BLaER1 treated with 17β-estradiol and CSF1 and Interleukin-3, amounts not matched to agents 10 nM and 100 nM (cell line): ENCODE results near the gene DCAF11.

Experiments
- H3K27ac ChIP-seq, 11 experiments: shearing (Covaris generic); formaldehyde crosslinking; 2 replicates each; pipeline ENCODE4 v1.8.1; 2022
- H3K27me3 ChIP-seq, 11 experiments: shearing (Covaris generic); formaldehyde crosslinking; 2 replicates each; pipeline ENCODE4 v1.8.1; 2022
- H3K36me3 ChIP-seq, 11 experiments: shearing (Covaris generic); formaldehyde crosslinking; 2 replicates each; pipeline ENCODE4 v1.8.1; 2022
- H3K4me1 ChIP-seq, 10 experiments: shearing (Covaris generic); formaldehyde crosslinking; 2 replicates each; pipeline ENCODE4 v1.8.1; 2022
- H3K4me2 ChIP-seq, 11 experiments: shearing (Covaris generic); formaldehyde crosslinking; 2 replicates each; pipeline ENCODE4 v1.8.1; 2022
- H3K4me3 ChIP-seq, 10 experiments: shearing (Covaris generic); formaldehyde crosslinking; 2 replicates each; pipeline ENCODE4 v1.8.1; 2022
- H3K9ac ChIP-seq, 11 experiments: shearing (Covaris generic); formaldehyde crosslinking; 2 replicates each; pipeline ENCODE4 v1.8.1; 2022
- H3K9me3 ChIP-seq, 11 experiments: shearing (Covaris generic); formaldehyde crosslinking; replicated peaks in 1 of 11; 2 replicates each; pipeline ENCODE4 v1.8.1; 2022
- H4K20me1 ChIP-seq, 11 experiments: shearing (Covaris generic); formaldehyde crosslinking; 2 replicates each; pipeline ENCODE4 v1.8.1; 2022
- Cebpa-rat ChIP-seq, 11 experiments: shearing (Covaris generic); IDR thresholded peaks; 2 replicates each; pipeline ENCODE4 v1.8.1; 2022

DCAF11 gene

DNA sequence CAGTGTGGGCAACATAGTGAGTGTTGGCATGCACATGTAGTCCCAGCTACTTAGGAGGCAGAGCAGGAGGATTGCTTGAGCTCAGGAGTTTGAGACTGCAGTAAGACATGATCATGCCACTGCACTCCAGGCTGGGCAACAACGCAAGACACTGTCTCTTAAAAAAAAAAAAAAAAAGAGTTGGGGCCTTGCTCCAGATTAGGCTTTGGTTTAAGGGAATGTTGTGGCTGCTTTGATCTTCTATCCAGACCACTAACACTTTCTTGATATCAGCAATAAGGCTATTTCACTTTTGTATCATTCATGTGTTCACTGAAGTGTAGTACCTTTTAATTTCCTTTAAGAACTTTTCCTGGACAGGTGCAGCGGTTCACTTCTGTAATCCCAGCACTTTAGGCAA, 13.1 kb downstream of the DCAF11 start:
- Histone ChIP-seq H3K36me3 (peaks cover 12 to 25% (median 22%) of the 10 kb centered on the region in 11 experiments), H4K20me1 (no peaks in the 10 kb centered on the region; a peak in 1 of 22 replicates), H3K4me3 (no peak overlapping the region), H3K27me3 (no peaks in the 10 kb centered on the region), H3K9me3 (no peaks in the 10 kb centered on the region), H3K4me1 (peaks cover 8 to 40% (median 29%) of the 10 kb centered on the region in 10 experiments; a peak in 18 of 20 replicates), H3K27ac (no peak overlapping the region), H3K4me2 (peak overlapping the region in 8 of 11 experiments; percentile 16 to 62 (median 50); a peak in 15 of 22 replicates), H3K9ac (peak overlapping the region in 1 of 11 experiments; percentile 36; a peak in 1 of 22 replicates)
- TF ChIP-seq Cebpa-rat (IDR thresholded peaks at IDR 0.05): no peak

DNA sequence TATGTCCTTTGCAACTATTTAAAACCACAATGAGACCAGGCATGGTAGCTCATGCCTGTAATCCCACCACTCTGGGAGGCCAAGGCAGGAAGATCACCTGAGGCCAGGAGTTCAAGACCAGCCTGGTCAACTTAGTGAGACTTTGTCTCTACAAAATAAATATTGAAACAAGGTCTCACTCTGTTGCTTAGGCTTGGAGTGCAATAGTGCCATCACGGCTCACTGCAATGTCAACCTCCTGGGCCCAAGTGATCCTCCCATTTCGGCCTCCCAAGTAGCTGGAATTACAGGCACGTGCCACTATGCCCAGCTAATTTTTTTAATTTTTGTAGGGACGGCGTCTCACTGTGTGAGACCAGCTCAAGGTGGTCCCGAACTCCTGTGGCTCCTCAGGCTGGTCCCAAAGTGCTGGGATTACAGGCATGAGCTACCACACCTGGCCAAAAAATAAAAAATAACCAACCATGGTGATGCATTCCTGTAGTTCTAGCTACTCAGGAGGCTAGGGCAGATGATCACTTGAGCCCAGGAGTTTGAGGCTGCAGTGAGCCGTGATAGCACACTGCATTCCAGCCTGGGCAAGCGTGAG, 14.9 kb downstream of the DCAF11 start:
- H3K4me2 ChIP-seq: no peak overlapping the region
- no peak overlapping the region for H3K27ac ChIP-seq
- TF ChIP-seq Cebpa-rat (IDR thresholded peaks at IDR 0.05): no peak
- peaks cover 8 to 40% (median 29%) of the 10 kb centered on the region in 10 experiments; a peak in 18 of 20 replicates for H3K4me1 ChIP-seq
- no peak overlapping the region for H3K4me3 ChIP-seq
- H3K36me3 ChIP-seq: peaks cover 0 to 7% (median 4%) of the 10 kb centered on the region in 11 experiments; a peak in 12 of 22 replicates
- H3K27me3 ChIP-seq: no peaks in the 10 kb centered on the region
- no peaks in the 10 kb centered on the region for H3K9me3 ChIP-seq
- no peak overlapping the region for H3K9ac ChIP-seq
- no peaks in the 10 kb centered on the region; a peak in 1 of 22 replicates for H4K20me1 ChIP-seq

- no peaks in the 10 kb centered on the region; a peak in 1 of 22 replicates for H3K36me3 ChIP-seq
- no peak for TF ChIP-seq Cebpa-rat (IDR thresholded peaks at IDR 0.05)
- H4K20me1 ChIP-seq: no peaks in the 10 kb centered on the region; a peak in 1 of 22 replicates
- H3K27ac ChIP-seq: 0 out of 22 replicates have a peak within 1 kb of the TSS, but pooled peaks of 1 of the 11 experiments have one; percentile 14
- no peaks in the 10 kb centered on the region for H3K27me3 ChIP-seq
- no peak within 1 kb of the TSS for H3K4me3 ChIP-seq
- no peaks in the 10 kb centered on the region for H3K9me3 ChIP-seq
- peak within 1 kb of the TSS in 10 of 11 experiments; percentile 12 to 52 (median 28); a peak in 14 of 22 replicates for H3K4me2 ChIP-seq
- peaks cover 11 to 43% (median 31%) of the 10 kb centered on the region in 10 experiments for H3K4me1 ChIP-seq
- H3K9ac ChIP-seq: peak within 1 kb of the TSS in 3 of 11 experiments; percentile 4 to 21 (median 13); a peak in 1 of 22 replicates
Observed at GRCh38 chr14:24130380-24130716, 15.8 kb downstream of the DCAF11 start, which contains the start of gene FITM1. Gene FITM1, plus strand, starts transcription at chr14:24130659. Its CDS starts 905 bp downstream, at chr14:24131564.

DNA sequence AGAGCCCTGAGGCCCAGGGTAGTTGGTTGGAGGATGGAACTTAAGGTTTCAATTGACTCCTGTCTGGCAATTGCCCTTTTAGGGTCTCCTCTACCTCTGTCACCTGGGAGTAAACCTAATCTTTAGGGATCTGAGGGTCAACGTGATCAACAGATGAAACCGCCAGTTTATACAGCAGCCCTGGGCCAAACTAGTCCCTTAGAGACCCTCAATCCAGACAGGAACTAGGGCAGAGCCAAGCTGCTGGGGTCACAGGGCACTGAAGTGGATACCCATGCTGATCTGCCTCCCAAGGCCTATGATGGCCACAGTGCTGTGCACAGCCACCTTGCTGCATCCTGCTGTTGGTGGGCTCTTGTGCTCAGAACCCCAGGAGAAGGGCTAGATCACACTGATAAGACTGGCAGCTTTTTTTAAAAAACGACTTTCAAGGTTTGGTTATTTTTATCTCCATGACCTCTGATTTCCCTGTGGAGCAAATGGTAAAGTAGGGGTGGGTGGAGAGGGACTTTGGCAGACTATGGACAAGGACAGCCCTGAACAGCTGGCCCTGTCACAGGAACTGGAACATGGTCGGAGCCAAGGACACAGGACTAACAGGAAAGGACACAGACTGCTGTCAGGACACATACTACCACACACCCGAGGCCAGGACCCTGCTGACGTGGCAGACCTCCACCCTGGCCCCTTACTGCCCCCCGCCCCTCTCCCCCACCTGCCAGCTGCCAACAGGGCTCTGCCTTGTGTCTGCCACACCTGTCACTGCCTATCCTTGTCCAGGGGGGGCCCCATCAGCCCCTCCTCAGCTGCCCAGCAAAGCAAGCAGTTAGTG, 16.4 kb downstream of the DCAF11 start:
- Histone ChIP-seq H3K4me2 (peak overlapping the region in 10 of 11 experiments; percentile 12 to 52 (median 28); a peak in 14 of 22 replicates), H3K27ac (0 out of 22 replicates have a peak overlapping the region, but pooled peaks of 1 of the 11 experiments have one; percentile 14), H3K9me3 (no peaks in the 10 kb centered on the region), H3K9ac (peak overlapping the region in 3 of 11 experiments; percentile 4 to 21 (median 13); a peak in 1 of 22 replicates), H3K4me1 (peaks cover 14 to 41% (median 30%) of the 10 kb centered on the region in 10 experiments), H3K4me3 (no peak overlapping the region), H3K27me3 (no peaks in the 10 kb centered on the region), H4K20me1 (no peaks in the 10 kb centered on the region; a peak in 1 of 22 replicates), H3K36me3 (no peaks in the 10 kb centered on the region; a peak in 1 of 22 replicates)
- TF ChIP-seq Cebpa-rat (IDR thresholded peaks at IDR 0.05): no peak

GRCh38 chr14:24131549-24131966, 17.0 kb downstream of the DCAF11 start:
- Histone ChIP-seq H3K36me3 (no peaks in the 10 kb centered on the region; a peak in 1 of 22 replicates), H4K20me1 (peaks cover 0 to 4% (median 1%) of the 10 kb centered on the region in 11 experiments; a peak in 6 of 22 replicates), H3K27me3 (no peaks in the 10 kb centered on the region), H3K9me3 (no peaks in the 10 kb centered on the region), H3K4me2 (no peak overlapping the region), H3K27ac (no peak overlapping the region), H3K4me1 (peaks cover 15 to 38% (median 27%) of the 10 kb centered on the region in 10 experiments), H3K4me3 (no peak overlapping the region), H3K9ac (no peak overlapping the region)
- TF ChIP-seq Cebpa-rat (IDR thresholded peaks at IDR 0.05): no peak

- Histone ChIP-seq H3K4me3 (no peak overlapping the region), H3K9ac (no peak overlapping the region), H3K27me3 (no peaks in the 10 kb centered on the region), H3K36me3 (peaks cover 0 to 3% (median 2%) of the 10 kb centered on the region in 11 experiments; a peak in 17 of 22 replicates), H3K9me3 (no peaks in the 10 kb centered on the region), H4K20me1 (peaks cover 0 to 11% (median 8%) of the 10 kb centered on the region in 11 experiments; a peak in 9 of 22 replicates), H3K27ac (no peak overlapping the region), H3K4me2 (no peak overlapping the region), H3K4me1 (peaks cover 21 to 38% (median 31%) of the 10 kb centered on the region in 10 experiments)
- TF ChIP-seq Cebpa-rat (IDR thresholded peaks at IDR 0.05): no peak
Observed at GRCh38 chr14:24132061-24132685, 17.6 kb downstream of the DCAF11 start.

DNA sequence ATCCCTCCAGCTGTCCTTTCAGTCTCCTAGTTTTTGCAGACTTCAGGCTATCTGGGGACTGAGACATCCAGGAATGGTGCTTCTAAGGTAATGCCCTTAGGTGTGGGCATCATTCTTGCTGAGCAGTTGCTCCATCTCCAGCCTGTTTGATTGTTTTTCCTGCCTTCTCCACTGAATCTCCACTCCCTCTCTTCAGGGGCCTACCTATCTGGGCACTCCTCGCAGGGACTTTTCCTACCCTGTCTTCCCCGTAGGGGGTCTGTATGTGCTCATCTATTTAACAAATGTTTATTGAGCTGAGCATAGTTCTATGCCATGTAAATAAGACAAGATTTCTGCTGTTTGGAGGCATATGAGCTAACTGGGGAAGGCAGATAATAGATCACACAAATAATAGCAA, 18.4 kb downstream of the DCAF11 start:
- Histone ChIP-seq H4K20me1 (peaks cover 0 to 19% (median 16%) of the 10 kb centered on the region in 11 experiments; a peak in 15 of 22 replicates), H3K27ac (no peak overlapping the region), H3K9me3 (no peaks in the 10 kb centered on the region), H3K4me2 (no peak overlapping the region), H3K9ac (no peak overlapping the region), H3K36me3 (peaks cover 7 to 12% (median 10%) of the 10 kb centered on the region in 11 experiments), H3K4me1 (peaks cover 29 to 38% (median 32%) of the 10 kb centered on the region in 10 experiments), H3K27me3 (no peaks in the 10 kb centered on the region), H3K4me3 (no peak overlapping the region)
- TF ChIP-seq Cebpa-rat (IDR thresholded peaks at IDR 0.05): no peak

DNA sequence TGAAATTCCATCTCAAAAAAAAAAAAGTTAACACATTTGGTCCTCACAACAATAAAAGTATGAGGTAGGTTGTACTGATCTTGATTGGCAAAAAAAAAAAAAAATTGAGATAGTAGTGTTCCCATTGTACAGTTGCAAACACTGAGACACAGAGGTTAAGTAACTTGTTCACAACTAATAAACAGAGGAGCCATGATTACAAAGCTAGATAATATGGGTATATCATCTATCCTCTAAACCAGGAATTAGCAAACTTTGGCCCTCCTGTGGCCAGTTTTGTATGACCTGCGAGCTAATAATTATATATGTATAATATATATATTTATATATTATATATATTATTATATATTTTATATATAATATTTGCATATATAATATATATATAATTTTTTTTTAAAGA, 19.2 kb downstream of the DCAF11 start:
- Histone ChIP-seq H3K36me3 (peaks cover 15 to 19% (median 17%) of the 10 kb centered on the region in 11 experiments), H3K4me2 (no peak overlapping the region), H3K9me3 (no peaks in the 10 kb centered on the region), H3K4me1 (peaks cover 35 to 43% (median 37%) of the 10 kb centered on the region in 10 experiments), H3K27me3 (no peaks in the 10 kb centered on the region), H3K27ac (no peak overlapping the region), H4K20me1 (peaks cover 0 to 25% (median 22%) of the 10 kb centered on the region in 11 experiments; a peak in 15 of 22 replicates), H3K4me3 (no peak overlapping the region), H3K9ac (no peak overlapping the region)
- no peak for TF ChIP-seq Cebpa-rat (IDR thresholded peaks at IDR 0.05)
